Fibroblast of peridontal ligament (primary cell): ENCODE data around the gene ZNF644.

Experiments used
- DNase-seq: peaks from one replicate; pipeline ENCODE4 v3.0.0-alpha.2; 2010; ENCODE audit errors: extremely low read depth

ZNF644 gene

GRCh38 chr1:91020967-91021685 lies 709 bp downstream of the ZNF644 start:
- peak; percentile 75 for DNase-seq

DNA sequence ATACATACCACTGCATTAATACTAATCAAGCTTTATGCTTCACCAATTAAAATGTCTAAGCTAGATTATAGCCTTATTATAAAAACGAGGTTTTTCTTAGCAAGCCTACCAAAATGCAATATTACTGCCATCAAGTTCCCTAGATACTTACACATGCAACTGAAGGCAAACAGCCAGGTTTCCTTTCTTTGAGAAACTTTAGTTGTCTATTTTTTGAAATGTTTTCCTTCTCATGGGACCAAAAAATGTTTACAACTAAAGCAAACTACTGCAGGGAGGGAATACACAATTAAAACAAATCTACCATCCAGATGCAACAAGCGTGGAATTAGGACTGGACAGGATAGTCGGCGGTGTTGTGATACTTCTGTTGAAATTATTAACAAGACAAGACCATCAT lies 1.3 kb downstream of the ZNF644 start:
- peak; percentile 56 for DNase-seq

- peak; percentile 23 for DNase-seq
Observed at GRCh38 chr1:91018006-91018405, 3.8 kb downstream of the ZNF644 start.

GRCh38 chr1:91015794-91016550 lies 5.9 kb downstream of the ZNF644 start:
- no peak for DNase-seq

DNA sequence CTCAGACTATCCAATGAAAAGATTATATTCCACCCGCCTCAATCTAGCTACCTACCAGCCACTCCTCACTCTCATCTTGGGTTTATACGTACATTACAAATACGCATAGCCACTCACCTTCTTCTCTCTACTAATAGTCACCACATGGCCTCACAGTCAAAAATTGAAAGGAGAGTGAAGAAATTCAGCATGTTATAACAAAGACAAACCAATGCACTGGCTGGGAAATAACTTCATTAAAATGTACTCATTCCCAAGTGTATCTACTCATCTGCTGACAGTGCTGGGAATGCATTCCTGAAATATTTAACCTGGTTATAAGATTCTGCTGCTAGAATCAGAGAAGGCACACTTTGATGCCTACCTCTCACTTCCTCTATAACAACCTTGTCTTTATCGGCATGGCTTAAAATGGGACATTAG lies 6.5 kb downstream of the ZNF644 start:
- DNase-seq: no peak

DNA sequence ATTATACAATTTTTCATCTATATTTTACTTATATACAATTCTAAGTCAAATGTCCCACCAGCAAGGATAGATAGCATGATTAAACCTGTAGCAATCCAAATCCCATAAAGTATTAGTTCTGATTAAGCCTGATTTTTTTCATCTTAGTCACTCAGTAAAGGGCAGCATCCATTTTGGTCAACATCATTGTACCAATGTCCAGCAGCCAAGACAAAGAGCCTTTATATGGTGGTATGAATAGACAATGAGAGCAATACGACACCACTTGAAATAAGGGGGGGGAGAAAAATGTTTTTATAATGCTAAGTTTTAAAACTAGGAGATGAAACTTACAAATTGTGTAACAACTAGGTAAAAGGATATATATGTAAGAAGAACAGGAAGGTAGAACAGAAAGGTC lies 7.4 kb downstream of the ZNF644 start:
- DNase-seq: no peak

GRCh38 chr1:91013302-91013701 lies 8.5 kb downstream of the ZNF644 start:
- no peak for DNase-seq

GRCh38 chr1:91012196-91012595 lies 9.6 kb downstream of the ZNF644 start:
- no peak for DNase-seq

DNA sequence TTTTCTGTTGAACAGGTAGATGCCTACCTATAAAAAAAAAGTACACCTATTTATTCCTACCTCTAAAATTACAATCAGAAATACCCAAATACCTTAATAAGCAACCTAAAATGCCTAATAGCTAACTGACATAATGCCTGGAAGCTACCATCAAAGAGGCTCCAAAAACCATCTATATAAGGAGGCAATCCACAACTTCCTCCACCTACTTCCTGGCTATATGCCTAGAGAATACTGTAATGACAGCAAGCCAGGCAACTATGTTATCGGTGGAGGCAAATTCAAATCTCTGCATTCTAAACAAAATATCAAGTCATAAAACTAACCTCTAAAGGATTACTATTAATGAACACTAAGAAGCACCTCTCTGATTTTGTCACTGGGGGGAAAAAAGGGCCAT lies 10.1 kb downstream of the ZNF644 start:
- peak; percentile 32 for DNase-seq

DNA sequence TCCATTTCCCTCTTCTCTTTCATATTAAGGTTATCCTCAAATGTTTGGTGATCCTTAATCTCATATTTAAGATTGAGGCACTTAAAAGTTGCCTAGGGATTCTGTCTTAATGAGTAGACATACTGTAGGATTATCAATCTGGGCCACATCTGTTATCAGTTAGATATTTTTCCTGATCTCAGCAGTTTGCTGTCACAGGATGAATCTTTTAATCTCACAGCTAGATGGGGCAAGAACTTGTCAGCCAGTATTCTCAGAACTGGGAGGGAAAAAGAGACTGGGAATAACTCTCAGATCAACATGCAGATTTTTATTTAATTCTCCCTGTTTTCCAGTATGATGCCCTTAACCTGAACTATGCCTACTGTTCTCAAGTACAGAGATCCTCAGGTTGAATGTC lies 14.0 kb downstream of the ZNF644 start:
- peak; percentile 34 for DNase-seq

- no peak for DNase-seq
Observed at GRCh38 chr1:91007092-91007491, 14.7 kb downstream of the ZNF644 start.

DNA sequence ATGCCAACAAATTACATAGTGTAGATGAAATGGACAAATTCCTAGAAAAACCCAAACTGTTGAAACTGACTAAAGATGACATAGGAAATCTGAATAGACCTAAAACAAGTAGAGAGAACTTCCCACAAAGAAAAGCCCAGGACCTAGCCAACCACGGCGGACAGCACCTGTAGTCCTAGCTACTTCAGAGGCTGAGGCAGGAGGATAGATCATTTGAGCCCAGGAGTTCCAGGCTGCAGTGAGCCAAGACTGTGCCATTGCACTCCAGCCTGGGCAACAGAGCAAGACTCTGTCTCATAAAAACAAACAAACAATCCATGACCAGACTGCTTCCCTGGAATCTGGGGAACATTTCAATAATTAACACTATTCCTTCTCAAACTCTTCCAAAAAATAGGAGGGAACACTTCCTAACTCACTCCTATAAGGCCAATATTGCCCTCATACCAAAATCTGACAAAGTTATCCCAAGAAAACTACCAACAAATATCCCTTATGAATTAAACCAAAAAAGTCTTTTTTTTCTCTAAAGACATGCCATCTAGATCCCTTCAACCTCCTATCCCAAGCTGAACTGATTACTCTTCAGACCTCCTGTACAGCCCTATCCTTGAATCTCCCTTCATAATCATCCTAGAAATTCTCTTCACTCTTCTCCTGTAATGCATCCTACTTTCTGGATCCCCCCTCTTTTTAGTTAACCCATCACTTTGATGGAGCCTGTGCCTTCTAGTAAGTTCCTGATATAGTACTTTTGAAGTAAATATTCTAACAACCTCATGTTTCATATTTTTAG lies 15.5 kb downstream of the ZNF644 start:
- DNase-seq: no peak

GRCh38 chr1:91005285-91005684 lies 16.6 kb downstream of the ZNF644 start:
- DNase-seq: no peak

- no peak for DNase-seq
Observed at GRCh38 chr1:91004145-91004544, 17.7 kb downstream of the ZNF644 start.

DNA sequence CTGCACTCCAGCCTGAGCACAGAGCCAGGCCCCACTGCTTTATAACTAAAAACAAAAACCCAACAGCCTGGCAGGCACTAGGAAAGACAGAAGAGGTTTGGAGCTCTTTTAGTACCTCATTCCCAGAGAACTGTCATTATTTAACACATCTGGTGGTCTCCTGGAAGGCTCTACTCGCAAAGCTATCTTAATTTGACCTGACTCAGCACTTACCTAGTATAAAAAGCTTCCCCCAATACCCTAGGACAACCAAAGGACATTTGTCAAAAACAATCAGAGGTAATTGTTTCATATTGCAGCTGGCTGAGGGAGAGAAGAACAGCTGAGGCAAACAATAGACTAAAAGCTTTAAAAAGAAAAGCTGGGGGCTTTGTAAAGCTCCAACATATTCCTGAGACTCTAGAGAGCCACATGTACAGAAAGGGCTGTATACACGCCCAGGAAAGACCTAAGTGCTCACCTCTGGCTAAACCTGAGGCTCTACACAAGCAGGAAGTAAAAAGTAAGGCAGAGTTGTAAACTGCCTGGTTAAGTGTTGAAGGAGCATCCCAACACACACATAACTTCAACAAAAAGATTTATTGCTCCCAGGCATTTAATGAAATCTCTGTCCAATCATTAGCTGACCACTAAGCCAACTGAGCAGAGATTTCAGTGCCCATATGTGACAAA lies 25.0 kb downstream of the ZNF644 start:
- DNase-seq: no peak

DNA sequence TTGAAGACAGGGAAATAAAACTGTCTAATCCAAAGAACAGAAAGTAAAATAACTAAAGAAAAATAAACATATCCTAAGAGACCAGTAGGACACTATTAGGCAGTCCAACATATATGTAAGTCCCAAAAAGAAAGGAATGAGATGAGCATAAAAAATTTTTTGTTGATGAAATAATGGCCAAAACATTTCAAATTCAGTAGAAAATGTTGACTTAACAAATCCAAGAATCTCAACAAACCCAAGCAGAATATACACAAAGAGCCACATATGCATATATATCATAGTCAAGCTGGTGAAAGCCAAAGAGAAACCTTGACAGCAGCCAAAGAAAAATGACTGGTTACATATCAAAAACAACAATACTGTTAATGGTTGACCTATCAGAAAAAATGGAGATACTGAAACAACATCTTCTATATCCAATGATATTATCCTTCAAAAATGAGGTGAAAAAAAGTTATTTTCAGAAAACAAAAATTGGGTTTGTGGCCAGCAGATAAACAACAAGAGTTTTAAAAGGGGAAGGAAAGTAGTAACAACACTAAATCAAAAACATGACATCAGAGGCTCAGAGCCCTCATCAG lies 26.4 kb downstream of the ZNF644 start:
- DNase-seq: no peak

DNA sequence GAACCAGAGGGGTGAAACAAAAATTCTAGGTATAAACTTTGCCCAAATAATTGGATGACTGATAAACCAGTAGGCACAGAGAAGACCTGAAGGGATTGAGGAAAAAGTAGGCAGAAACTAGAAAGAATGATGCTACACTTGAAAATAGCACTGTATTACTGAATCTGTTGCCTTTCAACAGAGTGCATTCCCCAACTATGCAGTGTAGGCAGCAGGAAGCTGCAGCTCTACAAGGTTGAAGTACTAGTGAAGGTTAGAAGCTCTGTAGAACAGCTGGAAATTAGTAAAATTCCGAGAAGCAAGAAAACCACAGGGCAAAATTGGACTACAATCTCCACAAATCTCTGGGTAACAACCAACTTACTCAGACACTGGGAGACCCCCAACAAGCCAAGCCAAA lies 27.4 kb downstream of the ZNF644 start:
- DNase-seq: no peak

- no peak for DNase-seq
Observed at GRCh38 chr1:90993245-90993644, 28.6 kb downstream of the ZNF644 start.

DNA sequence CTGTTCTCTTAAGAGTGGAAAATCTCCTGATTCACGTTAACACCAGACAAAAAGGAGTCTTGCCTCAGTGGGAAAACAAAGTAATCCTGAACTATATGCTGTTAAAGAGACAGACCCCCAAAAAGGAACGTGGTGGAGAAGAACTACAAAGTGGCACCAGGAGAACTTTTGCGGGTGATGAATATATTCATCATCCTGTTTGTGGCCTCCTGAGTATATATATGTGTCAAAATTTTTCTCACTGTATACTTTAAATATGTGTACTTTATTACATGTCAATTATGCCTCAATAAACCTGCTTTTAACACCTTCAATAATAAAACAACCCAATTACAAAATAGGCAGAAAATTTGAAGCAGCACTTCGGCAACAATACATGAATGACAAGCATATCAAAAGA lies 31.1 kb downstream of the ZNF644 start:
- DNase-seq: no peak

- DNase-seq: no peak
Observed at GRCh38 chr1:90989990-90990389, 31.8 kb downstream of the ZNF644 start.

DNA sequence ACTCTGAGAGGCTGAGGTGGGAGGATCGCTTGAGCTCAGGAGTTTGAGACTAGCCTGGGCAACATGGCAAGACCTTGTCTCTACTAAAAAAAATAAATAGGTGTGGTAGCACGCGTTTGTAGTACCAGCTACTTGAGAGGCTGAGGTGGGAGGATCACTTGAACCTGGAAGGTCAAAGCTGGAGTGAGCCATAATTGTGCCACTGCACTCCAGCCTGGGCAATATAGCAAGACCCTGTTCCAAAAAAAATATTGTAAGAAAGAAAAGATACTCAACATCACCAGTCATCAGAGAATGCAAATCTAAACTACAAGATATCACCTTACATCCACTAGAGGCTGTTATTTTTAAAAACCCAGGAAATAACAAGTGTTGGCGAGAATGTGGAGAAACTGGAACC lies 32.5 kb downstream of the ZNF644 start:
- no peak for DNase-seq

- no peak for DNase-seq
Observed at GRCh38 chr1:90987841-90988240, 34.0 kb downstream of the ZNF644 start.
